Psoas muscle (tissue), 8 donors: ENCODE measurements around the gene ZNF219. TPM values are rescaled to one million over a fixed set of nuclear protein-coding genes. Genes with fewer than 3 reads are reported as not detected.

Experiments
- ATAC-seq, 4 donors: fragments of 200-7000 bp; cut with Tn5 transposase; one replicate each; pipeline ENCODE4 v1.9.1; 2020; ENCODE audit warnings: moderate library complexity in 3 of 4, mild to moderate bottlenecking in 2 of 4
- DNase-seq, 2 donors: peaks; one replicate each; pipeline ENCODE4 v3.0.0-alpha.2; 2020
- H3K27ac ChIP-seq: fragments of 200-600 bp; one replicate; pipeline ENCODE4 v1.8.0; 2022
- H3K27me3 ChIP-seq, 3 donors: fragments of 200-600 bp in 1 of 3; one replicate each; pipeline versions ENCODE4 v1.6.1 to v1.8.0; 2013 to 2022; ENCODE audit warnings: low read length in 2 of 3, mild to moderate bottlenecking in 2 of 3, moderate library complexity in 1 of 3; ENCODE audit not compliant: insufficient read depth in 3 of 3
- H3K36me3 ChIP-seq, 2 donors: fragments of 200-600 bp in 1 of 2; one replicate each; pipeline versions ENCODE4 v1.6.1 to v1.8.0; 2013 to 2022; ENCODE audit warnings: low read depth in 1 of 2, mild to moderate bottlenecking in 1 of 2, moderate library complexity in 1 of 2; ENCODE audit not compliant: insufficient read depth in 1 of 2
- H3K4me1 ChIP-seq: fragments of 200-600 bp; one replicate; pipeline ENCODE4 v1.8.0; 2022
- H3K4me3 ChIP-seq: fragments of 200-600 bp; one replicate; pipeline ENCODE4 v1.8.0; 2022; ENCODE audit warnings: mild to moderate bottlenecking
- H3K9me3 ChIP-seq: fragments of 200-600 bp; one replicate; pipeline ENCODE4 v1.8.0; 2022
- WGBS, 3 donors: extraction: QIAGEN DNeasy Blood & Tissue Kit; methylation state at CpG; one replicate each; pipeline versions ENCODE4 v1.1.6 to v1.1.7; 2013; 5-methylcytosine and 5-hydroxymethylcytosine counted together
- intact Hi-C, 2 donors: fragments of 100-400 bp; cut with DNase I; formaldehyde crosslinking; loops; one replicate each; pipeline versions ENCODE4 v1.11.0 to v1.14.2; 2022
- polyA plus RNA-seq, 3 donors: library from polyadenylated mRNA; stranded (reverse); fragments of 200-250 nt; gene quantifications; one replicate each; pipeline ENCODE4 v1.2.3, GENCODE V29; 2013
- total RNA-seq, 4 donors: library from RNA; stranded (reverse); fragmentation: NEBNext Ultra II Directional in 2 of 4; extraction: Animal tissue kit (Norgen Biotek cat#: 25700) in 2 of 4; gene quantifications; one replicate each; pipeline versions ENCODE4 v1.2.1 to v1.2.4, GENCODE V29; 2021 to 2023
- TF ChIP-seq, protein P1 (sequence below): fragments of 200-600 bp; IDR thresholded peaks from one replicate; pipeline ENCODE4 v1.8.0; 2022; ENCODE audit warnings: antibody characterized with exemption
- donor health status: healthy with polysubstance abuse.
- donor health status: DM: no; HTN: no; CAD: no; lungs with moderate emphysema.
- donor health status: Bipolar disorder and iron deficiency.
- donor health status: healthy.
- donor health status: DM: yes; HTN: yes; CAD: no.
- donor health status: DM: no; HTN: no; CAD: no.
- donor health status: DM: no; HTN: no; CAD: no.
- donor health status: DM: yes; HTN: yes; CAD: no.

ZNF219 gene
- total and polyA plus RNA-seq, 7 donors: 13.9 to 38.1 (median 28.5) TPM

- Histone ChIP-seq H3K4me3 (no peak overlapping the region), H3K4me1 (no peaks in the 10 kb centered on the region), H3K36me3 (no peaks in the 10 kb centered on the region), H3K27me3 (no peaks in the 10 kb centered on the region), H3K27ac (no peak overlapping the region), H3K9me3 (no peaks in the 10 kb centered on the region)
- TF ChIP-seq, protein P1, sequence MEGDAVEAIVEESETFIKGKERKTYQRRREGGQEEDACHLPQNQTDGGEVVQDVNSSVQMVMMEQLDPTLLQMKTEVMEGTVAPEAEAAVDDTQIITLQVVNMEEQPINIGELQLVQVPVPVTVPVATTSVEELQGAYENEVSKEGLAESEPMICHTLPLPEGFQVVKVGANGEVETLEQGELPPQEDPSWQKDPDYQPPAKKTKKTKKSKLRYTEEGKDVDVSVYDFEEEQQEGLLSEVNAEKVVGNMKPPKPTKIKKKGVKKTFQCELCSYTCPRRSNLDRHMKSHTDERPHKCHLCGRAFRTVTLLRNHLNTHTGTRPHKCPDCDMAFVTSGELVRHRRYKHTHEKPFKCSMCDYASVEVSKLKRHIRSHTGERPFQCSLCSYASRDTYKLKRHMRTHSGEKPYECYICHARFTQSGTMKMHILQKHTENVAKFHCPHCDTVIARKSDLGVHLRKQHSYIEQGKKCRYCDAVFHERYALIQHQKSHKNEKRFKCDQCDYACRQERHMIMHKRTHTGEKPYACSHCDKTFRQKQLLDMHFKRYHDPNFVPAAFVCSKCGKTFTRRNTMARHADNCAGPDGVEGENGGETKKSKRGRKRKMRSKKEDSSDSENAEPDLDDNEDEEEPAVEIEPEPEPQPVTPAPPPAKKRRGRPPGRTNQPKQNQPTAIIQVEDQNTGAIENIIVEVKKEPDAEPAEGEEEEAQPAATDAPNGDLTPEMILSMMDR: no peak
- whole genome bisulfite sequencing, 3 donors: 48 to 50% (median 50%) methylated on average over 1 of the region's 1 CpG
- intact Hi-C loops: no loop called here
- DNase-seq (no peak), ATAC-seq (no peak)
Observed at GRCh38 chr14:21133901-21134300, 35.4 kb upstream of the ZNF219 start.

DNA sequence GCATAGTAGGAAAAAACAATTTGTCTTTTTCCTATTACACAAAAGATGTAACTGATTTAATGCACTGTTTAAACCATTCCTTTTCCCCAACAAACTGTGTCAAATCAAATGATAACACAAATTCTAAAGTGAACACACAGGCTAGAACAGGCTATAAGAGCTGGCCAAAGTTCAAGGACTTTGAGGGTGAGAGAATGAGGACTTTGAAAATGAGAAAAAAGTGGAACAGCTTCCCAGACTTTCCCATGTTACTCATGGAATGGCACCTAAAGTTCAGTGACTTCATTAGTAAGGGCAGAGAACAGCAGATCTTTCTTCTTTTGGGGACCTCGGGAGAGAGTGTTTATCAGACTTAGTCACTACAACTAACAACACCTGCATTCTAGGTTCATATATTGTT lies 25.0 kb upstream of the ZNF219 start:
- H3K4me3 ChIP-seq: no peak overlapping the region
- DNase-seq (no peak), ATAC-seq (no peak)
- TF ChIP-seq, protein P1: no peak
- intact Hi-C loops: no loop called here
- no peaks in the 10 kb centered on the region for H3K9me3 ChIP-seq
- H3K4me1 ChIP-seq: no peaks in the 10 kb centered on the region
- H3K27ac ChIP-seq: no peak overlapping the region
- H3K36me3 ChIP-seq: no peaks in the 10 kb centered on the region
- H3K27me3 ChIP-seq: no peaks in the 10 kb centered on the region
- WGBS, 3 donors: 83 to 87% (median 86%) methylated on average over 1 of the region's 1 CpG

- Histone ChIP-seq H3K4me1 (no peaks in the 10 kb centered on the region), H3K27me3 (no peaks in the 10 kb centered on the region), H3K4me3 (no peak overlapping the region), H3K9me3 (no peaks in the 10 kb centered on the region), H3K36me3 (no peaks in the 10 kb centered on the region), H3K27ac (no peak overlapping the region)
- intact Hi-C loops: no loop called here
- TF ChIP-seq, protein P1: no peak
- DNase-seq: no peak
- 35 to 49% (median 37%) methylated on average over 1 of the region's 1 CpG for WGBS, 3 donors
- no peak for ATAC-seq
Observed at GRCh38 chr14:21121122-21121521, 22.7 kb upstream of the ZNF219 start.

DNA sequence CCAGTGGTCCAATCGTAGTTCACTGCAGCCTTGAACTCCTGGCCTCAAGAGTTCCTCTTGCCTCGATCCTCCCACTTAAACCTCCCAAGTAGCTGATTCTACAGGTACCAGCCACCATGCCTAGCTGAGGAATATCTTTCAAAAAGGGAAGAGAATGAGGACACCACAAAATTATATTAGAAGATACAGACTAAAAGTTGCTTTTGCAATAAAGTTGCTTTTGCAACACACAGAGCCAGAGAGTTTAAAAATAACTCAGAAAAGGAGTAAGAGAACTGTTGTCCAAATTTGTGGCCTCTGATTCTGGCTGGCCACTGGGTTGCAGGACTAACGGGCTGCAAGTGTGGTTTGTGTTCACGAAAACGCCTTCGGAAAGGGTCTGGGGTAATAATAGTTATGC lies 22.2 kb upstream of the ZNF219 start:
- no peak for ATAC-seq
- no peaks in the 10 kb centered on the region for H3K27me3 ChIP-seq
- no peak overlapping the region for H3K27ac ChIP-seq
- no peak for DNase-seq
- no peaks in the 10 kb centered on the region for H3K9me3 ChIP-seq
- intact Hi-C loops: no loop called here
- WGBS, 3 donors: 69 to 82% (median 76%) methylated on average over 6 of the region's 6 CpGs
- no peaks in the 10 kb centered on the region for H3K4me1 ChIP-seq
- TF ChIP-seq, protein P1: no peak
- no peak overlapping the region for H3K4me3 ChIP-seq
- H3K36me3 ChIP-seq: no peaks in the 10 kb centered on the region

DNA sequence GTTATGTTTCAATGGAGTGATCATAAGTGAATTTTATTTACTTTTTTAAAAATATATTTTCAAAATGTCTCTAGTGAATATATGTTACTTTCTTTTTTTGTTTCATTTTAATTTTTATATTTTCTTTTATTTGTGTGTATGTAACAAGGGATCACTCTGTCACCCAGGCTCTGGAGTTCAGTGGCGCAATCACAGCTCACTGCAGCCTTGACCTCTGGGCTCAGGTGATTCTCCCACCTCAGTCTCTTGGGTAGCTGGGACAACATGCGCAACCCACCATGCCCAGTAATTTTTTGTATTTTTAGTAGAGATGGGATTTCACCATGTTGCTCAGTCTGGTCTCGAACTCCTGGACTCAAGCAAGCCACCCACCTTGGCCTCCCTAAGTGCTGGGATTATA lies 20.5 kb upstream of the ZNF219 start:
- Histone ChIP-seq H3K4me1 (no peaks in the 10 kb centered on the region), H3K36me3 (no peaks in the 10 kb centered on the region), H3K9me3 (no peaks in the 10 kb centered on the region), H3K27me3 (no peaks in the 10 kb centered on the region), H3K27ac (no peak overlapping the region), H3K4me3 (no peak overlapping the region)
- 96 to 99% (median 97%) methylated on average over 3 of the region's 3 CpGs for WGBS, 3 donors
- intact Hi-C loops: no loop called here
- TF ChIP-seq, protein P1: no peak
- no peak for DNase-seq
- no peak for ATAC-seq
